MM.1S (cell line): ENCODE results near the gene CHRNA1.

Experiments
- CTCF ChIP-seq: fragments of 300-600 bp; sonication (generic); IDR thresholded peaks from 2 replicates; pipeline ENCODE4 v1.5.1; 2016; ENCODE audit warnings: antibody characterized with exemption, low read length, mixed read lengths
- EZH2 ChIP-seq: fragments of 300-600 bp; sonication (generic); optimal IDR thresholded peaks from 2 replicates; pipeline ENCODE3; 2017; ENCODE audit warnings: low read depth, mild to moderate bottlenecking, antibody characterized with exemption, low read length, mixed read lengths
- EZH2phosphoT487 ChIP-seq: fragments of 300-600 bp; sonication (generic); IDR thresholded peaks from 2 replicates; pipeline ENCODE4 v1.6.1; 2018; ENCODE audit warnings: antibody characterized with exemption, low read length

GRCh38 chr2:174792309-174793025 is 28.2 kb upstream of the CHRNA1 start:
- no peak for TF ChIP-seq CTCF
- TF ChIP-seq EZH2phosphoT487 = no peak
- TF ChIP-seq EZH2 = no peak
